Adrenal gland (tissue), 12 donors: ENCODE results near the gene SOX11. TPM values are rescaled to one million over a fixed set of nuclear protein-coding genes. Genes with fewer than 3 reads are reported as not detected.

ENCODE experiments used
- DNase-seq, 7 donors: peaks; one replicate each; pipeline ENCODE4 v3.0.0-alpha.2; 2019 to 2020
- H3K27ac ChIP-seq, 5 donors: fragments of 200-600 bp; sonication (generic) in 4 of 5; 1 replicate in 3 of 5; 2 replicates in 2 of 5; pipeline versions ENCODE4 v1.5.1 to v1.8.0; 2016 to 2020; ENCODE audit warnings: mild to moderate bottlenecking in 1 of 5
- H3K27me3 ChIP-seq: fragments of 200-600 bp; 2 replicates; pipeline ENCODE4 v1.8.0; 2021
- H3K36me3 ChIP-seq, 2 donors: fragments of 200-600 bp; replicated peaks in 1 of 2; 1 replicate in 1 of 2; 2 replicates in 1 of 2; pipeline versions ENCODE4 v1.5.1 to v1.8.0; 2018 to 2022
- H3K4me1 ChIP-seq, 2 donors: fragments of 200-600 bp; replicated peaks in 1 of 2; 1 replicate in 1 of 2; 2 replicates in 1 of 2; pipeline versions ENCODE4 v1.5.1 to v1.8.0; 2018 to 2021
- H3K4me3 ChIP-seq, 4 donors: fragments of 200-600 bp; sonication (generic) in 3 of 4; one replicate each; pipeline ENCODE4 v1.5.1; 2016 to 2018
- H3K9me3 ChIP-seq, 3 donors: fragments of 200-600 bp; sonication (generic) in 1 of 3; replicated peaks in 1 of 3; 1 replicate in 2 of 3; 2 replicates in 1 of 3; pipeline versions ENCODE4 v1.5.1 to v1.8.0; 2016 to 2021
- POLR2A ChIP-seq, 2 donors: fragments of 450-650 bp; IDR thresholded peaks; one replicate each; pipeline ENCODE4 v1.6.1; 2017; ENCODE audit warnings: antibody characterized with exemption in 2 of 2, mild to moderate bottlenecking in 2 of 2, moderate library complexity in 1 of 2
- WGBS, 4 donors: extraction: QIAGEN DNeasy Blood & Tissue Kit in 2 of 4; methylation state at CpG; one replicate each; pipeline versions ENCODE4 v1.1.5 to v1.1.7; 2013 to 2017; 5-methylcytosine and 5-hydroxymethylcytosine counted together
- intact Hi-C, 2 donors: fragments of 100-400 bp; cut with DNase I; formaldehyde crosslinking; loops; one replicate each; pipeline versions ENCODE4 v1.14.1 to v1.15.0; 2022 to 2023
- polyA plus RNA-seq, 3 donors: library from polyadenylated mRNA; stranded (reverse); fragments of 200-250 nt in 2 of 3; fragments of 350-450 nt in 1 of 3; fragmentation: Illumina TruSeq in 1 of 3; extraction: RNeasy Lipid Tissue Mini Kit (QIAGEN cat#74804) in 1 of 3; gene quantifications; one replicate each; pipeline ENCODE4 v1.2.3, GENCODE V29; 2013 to 2014
- total RNA-seq, 9 donors: library from RNA; depleted of rRNA in 4 of 9; stranded (reverse); fragments of >200 nt in 4 of 9; fragments of 120-200 nt in 1 of 9; fragmentation: NEBNext Ultra II Directional in 1 of 9; extraction: Animal tissue kit (Norgen Biotek cat#: 25700) in 1 of 9; gene quantifications; one replicate each; pipeline versions ENCODE4 v1.1.0 to v1.2.4, GENCODE V29; 2013 to 2023
- TF ChIP-seq, protein P1 (sequence below), 6 experiments: fragments of 450-650 bp in 4 of 6; fragments of 200-600 bp in 2 of 6; sonication (generic) in 1 of 6; IDR thresholded peaks; 1 replicate in 5 of 6; 2 replicates in 1 of 6; pipeline versions ENCODE4 v1.5.1 to v1.8.0; 2016 to 2021; ENCODE audit warnings: antibody characterized with exemption in 6 of 6, mild to moderate bottlenecking in 2 of 6, moderate library complexity in 1 of 6
- donor health status: healthy with polysubstance abuse.
- donor health status: Bipolar disorder and iron deficiency.
- donor health status: DM: yes; HTN: yes; CAD: no.
- donor health status: DM: no; HTN: no; CAD: no.
- donor health status: DM: no; HTN: no; CAD: no.
- donor health status: DM: yes; HTN: yes; CAD: no.

SOX11 gene
- total and polyA plus RNA-seq, 12 donors = under 0.01 to 1.5 TPM; not detected in 10

DNA sequence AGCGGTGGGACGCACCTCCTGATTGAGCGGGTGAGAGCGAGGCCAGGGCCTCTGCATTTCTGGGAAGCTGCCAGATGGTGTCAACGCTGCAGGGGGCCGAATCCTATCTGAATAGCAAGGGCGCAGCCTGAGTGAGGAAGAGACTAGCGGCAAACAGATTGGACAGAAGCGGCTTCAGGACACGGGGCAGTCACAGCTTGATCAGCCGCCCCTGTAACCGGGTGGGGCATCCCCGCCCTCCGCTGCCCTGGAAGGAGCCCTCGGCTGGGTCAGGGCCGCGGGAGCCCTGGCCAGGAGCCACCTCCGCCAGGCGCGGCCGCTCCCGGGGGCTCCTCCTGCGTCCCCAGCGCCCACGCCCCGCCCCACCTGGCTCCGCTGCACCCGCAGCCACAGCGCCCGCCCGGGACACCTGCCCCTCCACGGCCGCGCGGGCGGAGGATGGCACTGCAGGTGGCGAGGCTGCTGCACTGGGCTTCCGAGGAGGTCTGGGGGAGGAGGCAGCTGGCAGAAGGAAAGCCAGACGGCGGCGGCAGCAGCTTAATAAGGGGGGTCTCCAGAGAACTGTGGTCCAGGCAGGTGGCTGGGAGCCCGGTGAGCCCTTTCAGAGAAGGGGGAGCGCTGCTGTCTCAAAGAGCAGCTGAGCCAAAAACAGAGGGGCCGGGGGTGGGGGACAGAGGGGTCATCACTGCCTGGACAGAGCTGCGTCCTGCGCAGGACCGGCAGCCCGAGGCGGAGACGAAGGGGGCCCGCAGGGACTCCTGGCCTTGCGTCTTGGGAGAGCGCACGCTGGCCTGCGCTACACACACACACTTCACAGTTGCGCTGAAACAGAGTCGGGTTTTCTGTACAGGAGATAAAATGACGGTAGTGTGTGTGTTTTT is 18.8 kb upstream of the SOX11 start:
- intact Hi-C loops = no loop called here
- H3K4me3 ChIP-seq = no peak overlapping the region
- WGBS, 4 donors = 5 to 18% (median 10%) methylated on average over 20 to 58 of the region's 58 CpGs
- H3K4me1 ChIP-seq = no peaks in the 10 kb centered on the region
- TF ChIP-seq, protein P1, sequence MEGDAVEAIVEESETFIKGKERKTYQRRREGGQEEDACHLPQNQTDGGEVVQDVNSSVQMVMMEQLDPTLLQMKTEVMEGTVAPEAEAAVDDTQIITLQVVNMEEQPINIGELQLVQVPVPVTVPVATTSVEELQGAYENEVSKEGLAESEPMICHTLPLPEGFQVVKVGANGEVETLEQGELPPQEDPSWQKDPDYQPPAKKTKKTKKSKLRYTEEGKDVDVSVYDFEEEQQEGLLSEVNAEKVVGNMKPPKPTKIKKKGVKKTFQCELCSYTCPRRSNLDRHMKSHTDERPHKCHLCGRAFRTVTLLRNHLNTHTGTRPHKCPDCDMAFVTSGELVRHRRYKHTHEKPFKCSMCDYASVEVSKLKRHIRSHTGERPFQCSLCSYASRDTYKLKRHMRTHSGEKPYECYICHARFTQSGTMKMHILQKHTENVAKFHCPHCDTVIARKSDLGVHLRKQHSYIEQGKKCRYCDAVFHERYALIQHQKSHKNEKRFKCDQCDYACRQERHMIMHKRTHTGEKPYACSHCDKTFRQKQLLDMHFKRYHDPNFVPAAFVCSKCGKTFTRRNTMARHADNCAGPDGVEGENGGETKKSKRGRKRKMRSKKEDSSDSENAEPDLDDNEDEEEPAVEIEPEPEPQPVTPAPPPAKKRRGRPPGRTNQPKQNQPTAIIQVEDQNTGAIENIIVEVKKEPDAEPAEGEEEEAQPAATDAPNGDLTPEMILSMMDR (IDR thresholded peaks at IDR 0.05) = no peak
- TF ChIP-seq POLR2A (IDR thresholded peaks at IDR 0.05) = no peak
- no peak overlapping the region for H3K27ac ChIP-seq
- peaks cover 20% of the 10 kb centered on the region for H3K27me3 ChIP-seq
- no peak for DNase-seq
- H3K36me3 ChIP-seq = no peaks in the 10 kb centered on the region
- no peaks in the 10 kb centered on the region for H3K9me3 ChIP-seq

GRCh38 chr2:5674026-5674340 is 18.2 kb upstream of the SOX11 start:
- WGBS, 4 donors = 9 to 13% (median 10%) methylated on average over 2 of the region's 2 CpGs
- Histone ChIP-seq H3K27ac (no peak overlapping the region), H3K36me3 (no peaks in the 10 kb centered on the region), H3K4me1 (no peaks in the 10 kb centered on the region), H3K9me3 (no peaks in the 10 kb centered on the region), H3K27me3 (peaks cover 20% of the 10 kb centered on the region), H3K4me3 (no peak overlapping the region)
- TF ChIP-seq, protein P1 (IDR thresholded peaks at IDR 0.05) = no peak
- TF ChIP-seq POLR2A (IDR thresholded peaks at IDR 0.05) = no peak
- DNase-seq = no peak
- intact Hi-C loops = no loop called here

GRCh38 chr2:5677133-5677532 is 15.1 kb upstream of the SOX11 start:
- H3K27ac ChIP-seq = no peak overlapping the region
- no peak overlapping the region for H3K4me3 ChIP-seq
- H3K36me3 ChIP-seq = no peaks in the 10 kb centered on the region
- H3K4me1 ChIP-seq = no peaks in the 10 kb centered on the region
- 71 to 85% (median 75%) methylated on average over 2 of the region's 2 CpGs for WGBS, 4 donors
- intact Hi-C loops = no loop called here
- no peak for DNase-seq
- H3K27me3 ChIP-seq = peaks cover 18% of the 10 kb centered on the region
- TF ChIP-seq, protein P1 (IDR thresholded peaks at IDR 0.05) = no peak
- TF ChIP-seq POLR2A (IDR thresholded peaks at IDR 0.05) = no peak
- no peaks in the 10 kb centered on the region for H3K9me3 ChIP-seq

DNA sequence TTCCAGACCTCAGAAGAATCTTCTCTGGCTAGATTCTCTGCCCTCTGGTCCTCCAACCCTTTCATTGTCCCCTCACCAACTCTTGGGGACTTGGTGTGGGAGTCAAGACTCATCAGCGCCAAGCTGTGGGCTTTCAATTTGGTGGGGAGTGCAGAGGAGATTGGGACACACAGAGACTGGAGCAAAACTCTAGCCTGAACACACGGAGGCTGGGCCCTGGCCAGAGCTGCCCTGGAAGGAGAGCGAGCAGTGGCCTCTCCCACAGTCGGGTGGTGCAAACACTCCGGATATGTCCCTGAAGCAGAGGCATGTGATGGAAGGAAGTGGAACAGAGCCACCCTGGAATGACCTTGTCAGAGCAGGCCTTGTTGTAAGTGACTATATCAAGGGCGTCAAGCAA is 8.7 kb upstream of the SOX11 start:
- TF ChIP-seq, protein P1 (IDR thresholded peaks at IDR 0.05) = no peak
- no peak for TF ChIP-seq POLR2A (IDR thresholded peaks at IDR 0.05)
- H3K4me3 ChIP-seq = no peak overlapping the region
- no peak for DNase-seq
- no peaks in the 10 kb centered on the region for H3K4me1 ChIP-seq
- no peaks in the 10 kb centered on the region for H3K36me3 ChIP-seq
- WGBS, 4 donors = 65 to 96% (median 77%) methylated on average over 4 to 6 of the region's 6 CpGs
- no peaks in the 10 kb centered on the region for H3K27me3 ChIP-seq
- no peak overlapping the region for H3K27ac ChIP-seq
- intact Hi-C loops = no loop called here
- H3K9me3 ChIP-seq = no peaks in the 10 kb centered on the region
